Heart right ventricle (tissue), 16 donors: ENCODE results near the gene KLB. TPM values are rescaled to one million over a fixed set of nuclear protein-coding genes. Genes with fewer than 3 reads are reported as not detected.

Experiments
- ATAC-seq, 8 donors: fragments of 200-7000 bp; cut with Tn5 transposase; one replicate each; pipeline ENCODE4 v1.9.1; 2020; ENCODE audit warnings: mild to moderate bottlenecking in 8 of 8, moderate library complexity in 8 of 8, moderate number of reproducible peaks in 1 of 8
- DNase-seq, 2 donors: peaks; one replicate each; pipeline ENCODE4 v3.0.0-alpha.2; 2020
- H3K27ac ChIP-seq, 10 donors: fragments of 200-600 bp; sonication (generic) in 2 of 10; one replicate each; pipeline versions ENCODE4 v1.5.0 to v1.8.0; 2020 to 2022; ENCODE audit warnings: mild to moderate bottlenecking in 3 of 10
- H3K27me3 ChIP-seq, 7 donors: fragments of 200-600 bp; one replicate each; pipeline ENCODE4 v1.8.0; 2021 to 2022; ENCODE audit warnings: mild to moderate bottlenecking in 2 of 7
- H3K36me3 ChIP-seq, 9 donors: fragments of 200-600 bp; sonication (generic) in 1 of 9; one replicate each; pipeline versions ENCODE4 v1.5.0 to v1.8.0; 2020 to 2022; ENCODE audit warnings: mild to moderate bottlenecking in 2 of 9
- H3K4me1 ChIP-seq, 9 donors: fragments of 200-600 bp; sonication (generic) in 1 of 9; one replicate each; pipeline versions ENCODE4 v1.5.0 to v1.8.0; 2020 to 2022; ENCODE audit warnings: mild to moderate bottlenecking in 4 of 9
- H3K4me3 ChIP-seq, 10 donors: fragments of 200-600 bp; sonication (generic) in 2 of 10; one replicate each; pipeline versions ENCODE4 v1.5.0 to v1.8.0; 2020 to 2022; ENCODE audit warnings: mild to moderate bottlenecking in 7 of 10, moderate library complexity in 2 of 10
- H3K9me3 ChIP-seq, 11 donors: fragments of 200-600 bp in 10 of 11; sonication (generic) in 2 of 11; one replicate each; pipeline versions ENCODE4 v1.5.0 to v1.8.0; 2013 to 2022; ENCODE audit warnings: mild to moderate bottlenecking in 2 of 11, control low read depth in 1 of 11, moderate library complexity in 1 of 11
- WGBS, 2 donors: extraction: QIAGEN DNeasy Blood & Tissue Kit; methylation state at CpG; one replicate each; pipeline ENCODE4 v1.1.7; 2013; ENCODE audit warnings: inconsistent platforms in 1 of 2; 5-methylcytosine and 5-hydroxymethylcytosine counted together
- intact Hi-C, 10 donors: fragments of 100-400 bp; cut with DNase I; formaldehyde crosslinking; loops; one replicate each; pipeline versions ENCODE4 v1.11.1 to v1.14.2; 2022
- microRNA-seq, 2 donors: library from miRNA; unstranded; fragments of <30 nt; microRNA quantifications; one replicate each; pipeline ENCODE4 v1.2.0, GENCODE V29; 2021
- polyA plus RNA-seq, 2 donors: library from polyadenylated mRNA; stranded (reverse); fragments of 200-250 nt; gene quantifications; one replicate each; pipeline ENCODE4 v1.2.3, GENCODE V29; 2013
- total RNA-seq, 10 donors: library from RNA; stranded (reverse); fragmentation: NEBNext Ultra II Directional in 3 of 10; extraction: Animal tissue kit (Norgen Biotek cat#: 25700) in 3 of 10; gene quantifications; one replicate each; pipeline versions ENCODE4 v1.2.1 to v1.2.4, GENCODE V29; 2021 to 2023
- TF ChIP-seq, protein P1 (sequence below), 9 donors: fragments of 200-600 bp; sonication (generic) in 2 of 9; IDR thresholded peaks; one replicate each; pipeline versions ENCODE4 v1.5.0 to v1.8.0; 2021 to 2022; ENCODE audit warnings: antibody characterized with exemption in 9 of 9, mild to moderate bottlenecking in 5 of 9, moderate library complexity in 1 of 9
- donor health status: Arrhythmogenic right ventricular cardiomyopathy.
- donor health status: ischemic (EF 13 %, LVEDD 7.1; RV severe dilation, severe dysfunction).
- donor health status: healthy with polysubstance abuse.
- donor health status: DM: no; HTN: yes; CAD: no.
- donor health status: DM: no; HTN: no; CAD: no.
- donor health status: ischemic (EF 25% LVEDD 6.9; RV normal size, moderate dysfunction).
- donor health status: ischemic (EF 25% LVEDD 5.7; RV mildly dilated, moderate dysfunction).
- donor health status: healthy.
- donor health status: DM: yes; HTN: yes; CAD: no.
- donor health status: Ischemic cardiomyopathy.
- donor health status: ischemic (EF 35%, LVEDD 5.7; RV mildly dilated, moderate dysfunction).
- donor health status: nonischemic (EF 11% LVEDD 7.7; RV severe dilation, severe dysfunction).
- donor health status: DM: yes; HTN: yes; CAD: no.
- donor health status: PGD.
- donor health status: ischemic (EF 29% LVEDD 5.4; RV normal size, mild dysfunction).
- donor health status: nonischemic (EF 23%, LVEDD 6.1; RV moderate dilation, normal function).

The KLB gene
- total and polyA plus RNA-seq, 12 donors = 0.08 to 0.53 (median 0.24) TPM; not detected in 4

DNA sequence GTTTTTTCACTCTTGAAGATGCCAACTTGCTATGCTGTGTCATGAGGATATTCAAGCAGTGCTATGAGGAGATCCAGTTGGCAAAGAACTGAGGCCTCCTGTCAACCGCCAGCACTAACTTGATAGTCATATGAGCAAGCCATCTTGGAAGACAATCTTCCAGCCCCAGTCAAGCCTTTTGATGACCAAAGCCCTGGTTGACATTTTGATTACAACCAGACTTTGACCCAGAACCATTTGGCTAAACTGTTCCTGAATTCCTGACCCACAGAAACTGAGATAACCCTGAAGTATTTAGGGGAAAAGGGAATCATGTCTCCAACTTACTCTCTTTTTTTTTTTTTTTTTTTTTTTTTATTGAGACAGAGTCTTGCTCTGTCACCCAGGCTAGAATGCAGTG lies 87.6 kb downstream of the KLB start:
- intact Hi-C loops = no loop called here
- no peak overlapping the region for H3K27ac ChIP-seq
- no peaks in the 10 kb centered on the region for H3K27me3 ChIP-seq
- DNase-seq (no peak), ATAC-seq (no peak)
- H3K4me1 ChIP-seq = no peaks in the 10 kb centered on the region
- H3K4me3 ChIP-seq = no peak overlapping the region
- TF ChIP-seq, protein P1, sequence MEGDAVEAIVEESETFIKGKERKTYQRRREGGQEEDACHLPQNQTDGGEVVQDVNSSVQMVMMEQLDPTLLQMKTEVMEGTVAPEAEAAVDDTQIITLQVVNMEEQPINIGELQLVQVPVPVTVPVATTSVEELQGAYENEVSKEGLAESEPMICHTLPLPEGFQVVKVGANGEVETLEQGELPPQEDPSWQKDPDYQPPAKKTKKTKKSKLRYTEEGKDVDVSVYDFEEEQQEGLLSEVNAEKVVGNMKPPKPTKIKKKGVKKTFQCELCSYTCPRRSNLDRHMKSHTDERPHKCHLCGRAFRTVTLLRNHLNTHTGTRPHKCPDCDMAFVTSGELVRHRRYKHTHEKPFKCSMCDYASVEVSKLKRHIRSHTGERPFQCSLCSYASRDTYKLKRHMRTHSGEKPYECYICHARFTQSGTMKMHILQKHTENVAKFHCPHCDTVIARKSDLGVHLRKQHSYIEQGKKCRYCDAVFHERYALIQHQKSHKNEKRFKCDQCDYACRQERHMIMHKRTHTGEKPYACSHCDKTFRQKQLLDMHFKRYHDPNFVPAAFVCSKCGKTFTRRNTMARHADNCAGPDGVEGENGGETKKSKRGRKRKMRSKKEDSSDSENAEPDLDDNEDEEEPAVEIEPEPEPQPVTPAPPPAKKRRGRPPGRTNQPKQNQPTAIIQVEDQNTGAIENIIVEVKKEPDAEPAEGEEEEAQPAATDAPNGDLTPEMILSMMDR (IDR thresholded peaks at IDR 0.05) = no peak
- WGBS, 2 donors = 80 to 86% methylated on average over 1 of the region's 1 CpG
- H3K9me3 ChIP-seq = no peaks in the 10 kb centered on the region
- peaks cover 0 to 20% (median 8%) of the 10 kb centered on the region in 9 donors for H3K36me3 ChIP-seq

DNA sequence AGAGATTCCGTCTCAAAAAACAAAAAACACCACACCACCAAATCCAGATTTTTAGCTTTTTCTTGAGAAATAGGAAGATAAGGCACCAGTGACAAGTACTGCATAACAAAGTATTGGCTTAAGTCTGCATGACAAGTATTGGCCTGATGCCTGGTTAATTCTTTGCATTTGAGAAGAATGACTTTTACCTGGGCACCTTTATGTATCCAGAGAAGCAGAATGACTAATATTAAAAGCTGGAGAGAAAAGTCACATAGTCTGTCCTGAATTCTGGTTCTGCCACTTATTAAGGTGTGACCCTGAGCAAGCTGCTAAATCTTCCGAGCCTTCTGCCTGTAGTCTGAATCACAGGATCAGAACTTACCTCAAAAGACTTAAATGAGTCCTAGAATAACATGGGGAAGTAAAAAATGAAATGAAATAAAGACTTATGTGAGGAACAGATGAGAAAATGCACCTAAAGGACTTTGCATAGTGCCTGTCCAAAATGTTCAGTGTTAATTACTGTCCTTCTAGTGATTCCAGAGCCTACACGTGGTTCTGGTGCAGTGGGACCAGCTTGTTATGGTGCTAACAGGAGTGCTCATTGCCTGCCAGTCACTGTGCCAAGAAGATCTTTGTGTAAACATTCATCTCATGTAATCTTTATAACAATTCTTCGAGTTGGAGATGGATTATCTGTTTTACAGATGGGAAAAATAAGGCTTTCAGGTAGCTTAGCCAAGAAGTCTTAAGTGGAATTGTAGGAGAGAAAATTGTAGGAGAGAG lies 88.9 kb downstream of the KLB start:
- H3K4me3 ChIP-seq = no peak overlapping the region

DNA sequence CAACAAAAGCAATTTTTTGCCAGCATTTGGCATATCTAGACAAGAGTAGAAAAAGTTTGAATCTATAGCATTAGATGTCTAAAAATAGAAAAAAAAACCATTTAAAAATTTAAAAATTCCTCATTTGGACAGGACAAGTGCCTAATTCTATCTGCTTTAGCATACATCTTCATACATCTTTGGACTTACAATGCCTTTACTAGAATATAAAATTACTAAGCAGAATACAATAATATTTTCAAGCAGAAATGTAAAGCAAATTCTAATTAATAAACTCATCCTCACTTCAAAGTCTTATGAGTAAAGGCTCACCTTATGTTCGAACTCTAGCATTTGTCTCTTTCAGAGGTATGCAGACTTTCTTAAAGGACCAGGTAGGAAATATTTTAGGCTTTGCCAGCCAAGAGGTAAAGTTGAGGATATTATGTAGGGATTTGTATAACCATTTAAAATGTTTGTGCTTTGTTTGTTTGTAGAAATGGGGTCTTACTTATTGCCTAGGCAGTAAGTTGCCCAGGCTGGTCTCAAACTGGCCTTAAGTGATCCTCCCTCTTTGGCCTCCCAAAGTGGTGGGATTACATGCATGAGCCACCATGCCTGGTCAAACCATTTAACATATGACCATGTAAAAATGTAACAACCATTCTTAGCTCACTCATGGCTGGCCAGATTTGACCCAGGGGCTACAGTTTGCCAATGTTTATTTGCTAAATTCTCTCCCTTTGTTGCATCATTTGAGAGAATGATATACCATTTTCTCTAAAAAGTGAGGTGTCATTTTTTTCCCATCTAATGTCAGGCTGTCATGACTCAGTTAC lies 91.4 kb downstream of the KLB start:
- WGBS, 2 donors = 91 to 96% methylated on average over 1 of the region's 1 CpG
- no peak for ATAC-seq
- TF ChIP-seq, protein P1 (IDR thresholded peaks at IDR 0.05) = no peak
- peaks cover 0 to 57% (median 15%) of the 10 kb centered on the region in 9 donors for H3K36me3 ChIP-seq
- intact Hi-C loops = no loop called here
- no peaks in the 10 kb centered on the region for H3K27me3 ChIP-seq
- DNase-seq = no peak
- H3K27ac ChIP-seq = no peak overlapping the region
- H3K4me3 ChIP-seq = no peak overlapping the region
- peaks cover 0 to 3% (median 0%) of the 10 kb centered on the region in 9 donors for H3K4me1 ChIP-seq
- no peaks in the 10 kb centered on the region for H3K9me3 ChIP-seq

More for the DNA sequence above, 88.9 kb downstream of the KLB start:
- no peak for ATAC-seq
- Histone ChIP-seq H3K27ac (no peak overlapping the region), H3K36me3 (peaks cover 0 to 32% (median 8%) of the 10 kb centered on the region in 9 donors), H3K4me1 (no peaks in the 10 kb centered on the region), H3K9me3 (no peaks in the 10 kb centered on the region), H3K27me3 (no peaks in the 10 kb centered on the region)
- DNase-seq = no peak
- intact Hi-C loops = no loop called here
- TF ChIP-seq, protein P1 (IDR thresholded peaks at IDR 0.05) = no peak
- WGBS, 2 donors = 69 to 70% methylated on average over 4 of the region's 4 CpGs

DNA sequence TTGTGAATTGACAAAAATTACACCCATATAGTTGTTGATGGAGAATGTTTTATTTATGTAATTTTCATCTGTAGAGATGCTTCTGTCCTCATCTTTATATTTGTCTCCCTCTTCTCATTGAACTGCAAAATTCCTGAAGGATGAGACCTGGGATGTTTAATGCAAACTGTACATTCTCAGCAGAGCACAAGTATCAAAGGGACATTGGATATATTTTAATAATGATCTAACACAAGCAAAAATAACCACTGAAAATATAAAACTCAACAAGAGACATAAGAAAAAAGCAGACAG lies 91.9 kb downstream of the KLB start:
- Histone ChIP-seq H3K9me3 (no peaks in the 10 kb centered on the region), H3K27me3 (no peaks in the 10 kb centered on the region), H3K4me3 (no peak overlapping the region), H3K36me3 (peaks cover 0 to 63% (median 21%) of the 10 kb centered on the region in 9 donors), H3K27ac (no peak overlapping the region), H3K4me1 (peaks cover 0 to 3% (median 0%) of the 10 kb centered on the region in 9 donors)
- TF ChIP-seq, protein P1 (IDR thresholded peaks at IDR 0.05) = no peak
- intact Hi-C loops = no loop called here
- ATAC-seq (no peak), DNase-seq (no peak)

Small RNAs within 50 kb of the gene (microRNA-seq; reads per million reads assigned to microRNA genes)
- 0 reads per million in 2 donors for gene MIR5591

Other genes with a start within 250 kb of the KLB start
- 10 to 100 TPM in 1 of 10 donors, 1 to 10 TPM in 9; 4.1 to 14.6 (median 6.7) TPM for gene WDR19, start 224.4 kb upstream of the KLB start, total RNA-seq
- gene WDR19, start 224.4 kb upstream of the KLB start, polyA plus RNA-seq = 10 to 100 TPM; 13.0 to 25.8 TPM
- gene RFC1, start 40.6 kb upstream of the KLB start, total RNA-seq = 10 to 100 TPM; 18.4 to 31.0 (median 24.8) TPM
- 1 to 10 TPM; 5.7 to 9.5 TPM for gene RFC1, start 40.6 kb upstream of the KLB start, polyA plus RNA-seq
- 1,000 to 10,000 TPM in 1 of 10 donors, 100 to 1,000 TPM in 9; 546 to 1,064 (median 776) TPM for gene RPL9, start 52.0 kb downstream of the KLB start, total RNA-seq
- 1,000 to 10,000 TPM; 1,329 to 1,826 TPM for gene RPL9, start 52.0 kb downstream of the KLB start, polyA plus RNA-seq
- gene LIAS, start 52.1 kb downstream of the KLB start, total RNA-seq = 10 to 100 TPM; 16.0 to 32.4 (median 27.0) TPM
- gene LIAS, start 52.1 kb downstream of the KLB start, polyA plus RNA-seq = 10 to 100 TPM; 12.7 to 17.0 TPM
- 10 to 100 TPM; 10.8 to 27.3 (median 12.5) TPM for gene UGDH, start 120.5 kb downstream of the KLB start, total RNA-seq
- 1 to 10 TPM; 3.1 to 6.1 TPM for gene UGDH, start 120.5 kb downstream of the KLB start, polyA plus RNA-seq
- gene SMIM14, start 231.9 kb downstream of the KLB start, total RNA-seq = 10 to 100 TPM in 9 of 10 donors, 1 to 10 TPM in 1; 9.3 to 15.2 (median 11.8) TPM
- gene SMIM14, start 231.9 kb downstream of the KLB start, polyA plus RNA-seq = 1 to 10 TPM; 5.4 to 5.6 TPM